Measurements from ENCODE around the gene FOXC2.

Gene FOXC2

GRCh38 chr16:86521236-86522197, 45.1 kb upstream of the FOXC2 start:
- TF ChIP-seq CTCF (conservative IDR thresholded peaks at IDR 0.05; ENCODE audit: control insufficient read depth, insufficient read depth, low read depth, low read length), result no peak
- H3K4me3 ChIP-seq (ENCODE audit: control insufficient read depth, low read depth, low read length), result no peak overlapping the region
- no peak for DNase-seq (ENCODE audit: low read depth)

- no peak overlapping the region for H3K4me3 ChIP-seq (ENCODE audit: control insufficient read depth, low read depth, low read length)
- no peak for DNase-seq (ENCODE audit: low read depth)
- no peak for TF ChIP-seq CTCF (conservative IDR thresholded peaks at IDR 0.05; ENCODE audit: control insufficient read depth, insufficient read depth, low read depth, low read length)
These were observed 44.0 kb upstream of the FOXC2 start for GRCh38 chr16:86522634-86523033.

GRCh38 chr16:86523166-86523740, 43.4 kb upstream of the FOXC2 start:
- DNase-seq (ENCODE audit: low read depth), result no peak
- H3K4me3 ChIP-seq (ENCODE audit: control insufficient read depth, low read depth, low read length), result no peak overlapping the region
- TF ChIP-seq CTCF (conservative IDR thresholded peaks at IDR 0.05; ENCODE audit: control insufficient read depth, insufficient read depth, low read depth, low read length), result no peak

- TF ChIP-seq CTCF (conservative IDR thresholded peaks at IDR 0.05; ENCODE audit: control insufficient read depth, insufficient read depth, low read depth, low read length), result no peak
- DNase-seq (ENCODE audit: low read depth), result no peak
- H3K4me3 ChIP-seq (ENCODE audit: control insufficient read depth, low read depth, low read length), result no peak overlapping the region
These were observed 42.6 kb upstream of the FOXC2 start for GRCh38 chr16:86524029-86524428.

- H3K4me3 ChIP-seq (ENCODE audit: control insufficient read depth, low read depth, low read length), result no peak overlapping the region
- DNase-seq (ENCODE audit: low read depth), result no peak
- no peak for TF ChIP-seq CTCF (conservative IDR thresholded peaks at IDR 0.05; ENCODE audit: control insufficient read depth, insufficient read depth, low read depth, low read length)
These were observed 40.9 kb upstream of the FOXC2 start for GRCh38 chr16:86525696-86526095.

GRCh38 chr16:86527366-86527765, 39.3 kb upstream of the FOXC2 start:
- DNase-seq (ENCODE audit: low read depth), result no peak
- no peak for TF ChIP-seq CTCF (conservative IDR thresholded peaks at IDR 0.05; ENCODE audit: control insufficient read depth, insufficient read depth, low read depth, low read length)
- no peak overlapping the region for H3K4me3 ChIP-seq (ENCODE audit: control insufficient read depth, low read depth, low read length)

Measured in fibroblast of mammary gland (primary cell).